Right lobe of liver (tissue), 4 donors: Measurements from ENCODE around the gene RSPH4A.

Experiments used
- CTCF ChIP-seq, 4 donors: fragments of 200-600 bp in 3 of 4; fragments of 450-650 bp in 1 of 4; IDR thresholded peaks; one replicate each; pipeline versions ENCODE4 v1.5.1 to v1.8.0; 2016 to 2022; ENCODE audit warnings: antibody characterized with exemption in 4 of 4, mild to moderate bottlenecking in 2 of 4
- POLR2A ChIP-seq: fragments of 450-650 bp; IDR thresholded peaks from one replicate; pipeline ENCODE4 v1.6.1; 2017; ENCODE audit warnings: antibody characterized with exemption, mild to moderate bottlenecking
- donor health status: DM: no; HTN: no; CAD: no.
- donor health status: DM: no; HTN: no; CAD: no.
- donor health status: DM: no; HTN: yes; CAD: no.

DNA sequence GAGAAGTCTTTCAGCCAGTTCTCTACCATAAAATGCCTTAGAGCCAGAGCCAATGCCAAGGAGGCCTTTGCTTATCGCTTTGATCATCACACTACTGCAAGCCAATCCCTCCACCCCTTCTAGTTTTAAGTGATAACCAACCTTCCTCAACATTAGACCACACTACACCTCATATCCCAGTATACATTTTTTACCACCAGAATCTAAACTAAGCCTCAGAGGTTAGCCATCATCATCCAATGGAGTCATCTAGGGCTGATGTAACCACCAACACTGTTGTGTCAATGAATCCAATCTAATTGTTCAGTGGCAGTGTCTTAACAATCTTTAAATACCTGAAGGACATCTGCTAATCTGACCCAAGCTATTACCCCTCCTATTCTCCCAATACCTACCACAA is 45.9 kb downstream of the RSPH4A start:
- TF ChIP-seq POLR2A (no peak), CTCF (IDR thresholded peaks at IDR 0.05) (no peak)
